Thymus (tissue), 11 donors: ENCODE data around the gene SCAMP4. TPM values are rescaled to one million over a fixed set of nuclear protein-coding genes. Genes with fewer than 3 reads are reported as not detected.
A peak's percentile ranks its signal among the peaks of the same experiment; 100 is the strongest.

ENCODE experiments used
- DNase-seq, 9 donors: peaks; one replicate each; pipeline ENCODE4 v3.0.0-alpha.2; 2013; ENCODE audit warnings: low spot score in 9 of 9, low read depth in 6 of 9, missing footprints in 1 of 9
- H3K27ac ChIP-seq, 2 donors: one replicate each; pipeline ENCODE4 v1.5.1; 2013; ENCODE audit warnings: control low read depth in 1 of 2, low read depth in 1 of 2, low read length in 1 of 2, mild to moderate bottlenecking in 1 of 2, moderate library complexity in 1 of 2
- H3K27me3 ChIP-seq, 2 donors: one replicate each; pipeline ENCODE4 v1.5.1; 2013; ENCODE audit warnings: low read length in 1 of 2; ENCODE audit not compliant: control insufficient read depth in 2 of 2, insufficient read depth in 1 of 2
- H3K36me3 ChIP-seq, 2 donors: one replicate each; pipeline ENCODE4 v1.5.1; 2013; ENCODE audit warnings: low read length in 1 of 2, mild to moderate bottlenecking in 1 of 2, moderate library complexity in 1 of 2; ENCODE audit not compliant: control insufficient read depth in 2 of 2, insufficient read depth in 2 of 2
- H3K4me1 ChIP-seq, 2 donors: one replicate each; pipeline ENCODE4 v1.5.1; 2013; ENCODE audit warnings: low read length in 2 of 2; ENCODE audit not compliant: control insufficient read depth in 2 of 2, insufficient read depth in 2 of 2
- H3K4me3 ChIP-seq, 2 donors: one replicate each; pipeline ENCODE4 v1.5.1; 2013; ENCODE audit warnings: low read length in 2 of 2, control low read depth in 1 of 2, mild to moderate bottlenecking in 1 of 2
- H3K9me3 ChIP-seq, 2 donors: one replicate each; pipeline ENCODE4 v1.5.1; 2013; ENCODE audit warnings: low read length in 1 of 2, mild to moderate bottlenecking in 1 of 2; ENCODE audit not compliant: control insufficient read depth in 2 of 2, insufficient read depth in 1 of 2
- WGBS: extraction: QIAGEN DNeasy Blood & Tissue Kit; methylation state at CpG from one replicate; pipeline ENCODE4 v1.1.7; 2013; 5-methylcytosine and 5-hydroxymethylcytosine counted together
- polyA plus RNA-seq: library from polyadenylated mRNA; stranded (reverse); fragments of 200-250 nt; gene quantifications from one replicate; pipeline ENCODE4 v1.2.3, GENCODE V29; 2013
- total RNA-seq: library from RNA; stranded (reverse); fragments of 120-200 nt; gene quantifications from one replicate; pipeline ENCODE4 v1.2.4, GENCODE V29; 2013
- donor health status: healthy.

Gene SCAMP4
- total and polyA plus RNA-seq, 2 donors = 9.2 to 21.9 TPM

DNA sequence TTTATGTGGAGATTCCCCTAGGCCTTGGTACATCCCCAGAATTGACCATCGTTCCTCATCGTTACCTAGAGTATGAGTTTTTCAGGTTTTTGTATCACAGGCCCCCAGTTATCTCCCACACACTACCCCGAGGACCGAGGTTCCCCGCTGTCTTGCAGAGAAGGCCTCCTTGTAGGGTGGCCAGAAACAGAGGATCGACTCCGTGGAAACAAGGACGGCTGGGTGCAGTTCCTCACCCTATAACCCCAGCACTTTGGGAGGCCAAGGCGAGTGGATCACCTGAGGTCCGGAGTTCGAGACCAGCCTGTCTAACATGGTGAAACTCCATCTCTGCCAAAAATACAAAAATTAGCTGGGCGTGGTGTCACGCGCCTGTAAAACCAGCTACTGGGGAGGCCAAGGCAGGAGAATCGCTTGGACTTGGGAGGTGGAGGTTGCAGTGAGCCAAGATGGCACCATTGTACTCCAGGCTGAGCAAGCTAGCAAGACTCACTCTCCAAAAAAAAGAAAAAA lies 720 bp downstream of the SCAMP4 start:
- Histone ChIP-seq H3K9me3 (peaks cover 1 to 14% of the 10 kb centered on the region in 2 donors), H3K4me3 (peak overlapping the region; percentile 62 to 87), H3K27ac (peak overlapping the region; percentile 60 to 92), H3K4me1 (peaks cover 20 to 55% of the 10 kb centered on the region in 2 donors), H3K36me3 (no peaks in the 10 kb centered on the region), H3K27me3 (no peaks in the 10 kb centered on the region)
- 89% methylated on average over 15 of the region's 15 CpGs for WGBS
- DNase-seq = no peak

DNA sequence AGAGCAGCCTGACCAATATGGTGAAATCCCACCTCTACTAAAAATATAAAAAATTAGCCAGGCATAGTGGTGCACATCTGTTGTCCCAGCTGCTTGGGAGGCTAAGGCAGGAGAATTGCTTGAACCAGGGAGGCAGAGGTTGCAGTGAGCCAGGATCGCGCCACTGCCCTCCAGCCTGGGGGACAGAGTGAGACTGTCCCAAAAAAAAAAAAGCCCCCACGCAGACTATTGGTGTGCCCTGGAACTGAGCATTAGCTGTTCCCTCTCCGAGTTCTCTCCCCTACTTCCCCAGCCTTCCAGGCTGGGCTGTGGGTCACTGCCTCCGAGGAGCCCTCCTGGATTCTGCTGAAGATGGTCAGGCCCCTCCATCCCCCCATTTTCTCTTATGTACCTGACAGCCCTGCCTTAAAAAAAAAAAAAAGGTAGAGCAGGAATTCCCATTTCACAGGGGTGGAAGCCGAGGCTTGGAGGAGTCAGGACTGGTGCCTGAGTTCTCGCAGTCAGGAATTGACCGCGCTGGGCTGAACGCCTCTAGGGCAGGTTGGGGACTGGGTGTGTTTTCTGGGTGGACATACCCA lies 1.9 kb downstream of the SCAMP4 start:
- H3K27me3 ChIP-seq = no peaks in the 10 kb centered on the region
- H3K36me3 ChIP-seq = peaks cover 0 to 3% of the 10 kb centered on the region in 2 donors
- WGBS = 98% methylated on average over 10 of the region's 10 CpGs
- H3K27ac ChIP-seq = peak overlapping the region in 1 of 2 donors; percentile 31
- H3K4me3 ChIP-seq = no peak overlapping the region
- DNase-seq = no peak
- H3K4me1 ChIP-seq = peaks cover 20 to 55% of the 10 kb centered on the region in 2 donors
- peaks cover 1 to 14% of the 10 kb centered on the region in 2 donors for H3K9me3 ChIP-seq

DNA sequence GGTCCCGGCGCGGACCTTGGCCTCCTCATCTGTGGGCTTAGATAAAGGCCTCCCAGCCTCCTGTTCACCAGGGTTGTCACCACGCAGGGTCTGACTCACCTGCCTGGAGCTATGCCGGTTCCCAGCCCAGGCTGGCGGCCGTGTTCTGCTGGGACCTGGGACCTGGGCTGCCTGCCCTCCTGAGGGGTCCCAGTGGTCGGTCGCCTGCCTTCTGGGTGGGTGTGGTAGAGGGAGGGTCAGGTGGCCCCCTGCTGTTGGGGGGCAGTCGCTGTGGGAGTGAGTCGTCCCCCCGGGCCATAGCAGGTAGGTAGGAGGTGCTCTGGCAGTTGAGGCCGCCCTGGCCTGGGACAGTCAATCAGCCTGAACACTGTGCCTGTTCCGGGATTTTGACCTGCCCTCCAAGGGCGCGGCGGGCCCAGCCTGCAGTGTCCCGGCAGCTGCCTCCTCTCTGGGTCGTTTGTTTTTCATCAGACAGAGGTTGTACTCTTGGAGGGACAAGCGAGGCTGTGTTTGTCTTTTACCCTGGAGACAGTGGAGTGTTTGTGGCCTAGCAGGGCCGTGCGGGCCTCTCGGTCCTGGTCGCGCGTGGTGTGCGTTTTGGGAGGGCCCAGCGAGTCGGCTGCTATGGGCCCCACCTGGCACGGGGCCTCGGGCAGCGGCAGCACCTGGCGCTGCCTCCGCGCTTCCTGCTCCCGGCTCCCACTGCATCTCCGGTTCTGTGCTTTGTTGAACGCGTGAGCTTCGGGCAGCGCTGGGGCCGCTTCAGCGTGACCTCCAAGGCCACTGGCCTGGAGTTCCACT lies 2.6 kb downstream of the SCAMP4 start:
- Histone ChIP-seq H3K27me3 (no peaks in the 10 kb centered on the region), H3K4me1 (peaks cover 20 to 55% of the 10 kb centered on the region in 2 donors), H3K4me3 (no peak overlapping the region), H3K27ac (peak overlapping the region in 1 of 2 donors; percentile 31), H3K36me3 (peaks cover 1 to 10% of the 10 kb centered on the region in 2 donors), H3K9me3 (peaks cover 1 to 14% of the 10 kb centered on the region in 2 donors)
- WGBS = 93% methylated on average over 43 of the region's 43 CpGs
- DNase-seq = no peak

DNA sequence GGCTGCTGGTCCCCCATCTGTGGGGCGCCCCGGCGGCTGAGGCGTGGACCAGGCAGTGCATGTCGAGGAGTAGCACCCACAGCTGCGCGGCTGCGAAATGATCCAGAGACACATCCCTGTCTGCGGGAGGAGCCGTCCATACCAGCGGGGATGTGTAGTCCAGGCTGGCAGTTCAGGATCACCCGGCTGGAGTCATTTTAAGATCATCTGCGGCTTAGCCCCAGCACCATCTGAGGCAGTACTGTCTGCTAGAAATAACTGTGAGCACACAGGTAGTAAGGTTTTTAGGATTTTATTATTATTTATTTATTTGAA lies 3.1 kb downstream of the SCAMP4 start:
- WGBS = 95% methylated on average over 13 of the region's 13 CpGs
- Histone ChIP-seq H3K27me3 (no peaks in the 10 kb centered on the region), H3K36me3 (peaks cover 7 to 16% of the 10 kb centered on the region in 2 donors), H3K4me1 (peaks cover 20 to 52% of the 10 kb centered on the region in 2 donors), H3K4me3 (no peak overlapping the region), H3K27ac (no peak overlapping the region), H3K9me3 (peaks cover 1 to 14% of the 10 kb centered on the region in 2 donors)
- DNase-seq = no peak

DNA sequence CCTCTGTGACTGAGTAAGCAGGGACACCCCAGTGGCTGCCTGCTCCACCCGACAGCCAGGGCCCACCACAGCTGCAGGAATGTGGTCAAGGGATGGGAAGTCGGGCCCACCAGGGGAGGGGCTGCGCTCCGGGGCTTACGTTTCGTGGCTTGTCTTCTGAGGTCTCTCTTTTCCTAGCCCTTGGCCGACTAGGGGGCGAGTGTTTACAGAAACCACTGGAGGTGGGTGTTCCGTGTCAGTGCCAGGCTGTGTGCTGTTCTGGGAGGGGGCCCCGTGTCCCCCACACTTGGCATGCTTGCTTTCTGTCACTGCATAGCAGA lies 4.5 kb downstream of the SCAMP4 start:
- Histone ChIP-seq H3K27me3 (no peaks in the 10 kb centered on the region), H3K4me1 (peaks cover 16 to 40% of the 10 kb centered on the region in 2 donors), H3K9me3 (peaks cover 1 to 14% of the 10 kb centered on the region in 2 donors), H3K4me3 (no peak overlapping the region), H3K27ac (no peak overlapping the region), H3K36me3 (peaks cover 15 to 30% of the 10 kb centered on the region in 2 donors)
- WGBS = 8% methylated on average over 10 of the region's 10 CpGs
- peak in 1 of 9 donors; percentile 19 for DNase-seq

DNA sequence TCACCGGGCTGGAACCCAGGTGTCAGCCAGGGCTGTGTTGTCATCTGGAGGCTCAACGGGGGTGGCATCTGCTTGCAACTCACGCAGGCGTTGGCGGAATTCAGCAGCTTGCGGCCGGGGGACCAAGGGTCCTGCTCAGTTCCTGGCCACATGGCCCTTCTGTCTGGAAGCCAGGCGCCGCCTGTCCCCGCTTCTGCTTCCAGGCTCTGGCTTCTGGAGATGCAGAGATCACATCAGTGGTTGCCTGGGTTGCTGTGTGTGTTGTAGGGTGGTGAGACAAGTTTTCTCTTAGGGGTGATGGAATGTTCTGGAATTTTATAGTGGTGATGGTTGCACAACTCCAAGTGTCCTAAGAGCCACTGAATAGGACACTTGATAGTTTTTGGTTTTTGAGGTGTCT lies 5.0 kb downstream of the SCAMP4 start:
- Histone ChIP-seq H3K27ac (no peak overlapping the region), H3K4me1 (peaks cover 13 to 37% of the 10 kb centered on the region in 2 donors), H3K4me3 (no peak overlapping the region), H3K9me3 (peaks cover 1 to 14% of the 10 kb centered on the region in 2 donors), H3K27me3 (no peaks in the 10 kb centered on the region), H3K36me3 (peaks cover 17 to 34% of the 10 kb centered on the region in 2 donors)
- no peak for DNase-seq
- WGBS = 89% methylated on average over 10 of the region's 10 CpGs

DNA sequence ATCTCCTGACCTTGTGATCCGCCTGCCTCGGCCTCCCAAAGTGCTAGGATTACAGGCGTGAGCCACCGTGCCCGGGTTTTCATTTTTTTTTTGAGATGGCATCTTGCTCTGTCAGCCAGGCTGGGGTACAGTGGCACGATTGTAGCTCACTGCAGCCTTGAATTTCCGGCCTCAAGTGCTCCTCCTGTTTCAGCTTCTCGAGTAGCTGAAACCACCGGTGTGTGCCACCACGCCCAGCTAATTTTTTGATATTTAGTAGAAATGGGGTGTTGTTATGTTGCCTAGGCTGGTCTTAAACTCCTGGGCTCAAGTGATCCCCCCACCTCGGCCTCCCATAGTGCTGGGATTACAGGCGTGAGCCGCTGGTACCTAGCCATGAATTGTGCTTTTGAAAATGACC lies 5.9 kb downstream of the SCAMP4 start:
- Histone ChIP-seq H3K27ac (no peak overlapping the region), H3K27me3 (no peaks in the 10 kb centered on the region), H3K4me3 (no peak overlapping the region), H3K36me3 (peaks cover 19 to 37% of the 10 kb centered on the region in 2 donors), H3K9me3 (peaks cover 1 to 11% of the 10 kb centered on the region in 2 donors), H3K4me1 (peaks cover 10 to 32% of the 10 kb centered on the region in 2 donors)
- no peak for DNase-seq
- 91% methylated on average over 13 of the region's 13 CpGs for WGBS

DNA sequence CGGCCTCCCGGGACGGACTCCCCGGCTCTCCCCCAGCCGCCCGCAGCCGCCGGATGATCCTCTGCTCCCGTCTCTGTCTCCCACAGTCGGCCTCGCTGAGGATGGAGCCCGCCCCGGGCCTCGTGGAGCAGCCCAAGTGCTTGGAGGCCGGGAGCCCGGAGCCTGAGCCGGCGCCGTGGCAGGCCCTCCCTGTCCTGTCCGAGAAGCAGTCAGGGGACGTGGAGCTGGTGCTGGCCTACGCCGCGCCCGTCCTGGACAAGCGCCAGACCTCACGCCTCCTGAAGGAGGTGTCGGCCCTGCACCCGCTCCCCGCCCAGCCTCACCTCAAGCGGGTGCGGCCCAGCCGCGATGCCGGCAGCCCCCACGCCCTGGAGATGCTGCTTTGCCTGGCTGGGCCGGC lies 6.8 kb downstream of the SCAMP4 start:
- H3K4me3 ChIP-seq = no peak overlapping the region
- peaks cover 19 to 37% of the 10 kb centered on the region in 2 donors for H3K36me3 ChIP-seq
- WGBS = 98% methylated on average over 37 of the region's 37 CpGs
- no peak overlapping the region for H3K27ac ChIP-seq
- DNase-seq = no peak
- peaks cover 1 to 11% of the 10 kb centered on the region in 2 donors for H3K9me3 ChIP-seq
- no peaks in the 10 kb centered on the region for H3K27me3 ChIP-seq
- peaks cover 10 to 28% of the 10 kb centered on the region in 2 donors for H3K4me1 ChIP-seq

DNA sequence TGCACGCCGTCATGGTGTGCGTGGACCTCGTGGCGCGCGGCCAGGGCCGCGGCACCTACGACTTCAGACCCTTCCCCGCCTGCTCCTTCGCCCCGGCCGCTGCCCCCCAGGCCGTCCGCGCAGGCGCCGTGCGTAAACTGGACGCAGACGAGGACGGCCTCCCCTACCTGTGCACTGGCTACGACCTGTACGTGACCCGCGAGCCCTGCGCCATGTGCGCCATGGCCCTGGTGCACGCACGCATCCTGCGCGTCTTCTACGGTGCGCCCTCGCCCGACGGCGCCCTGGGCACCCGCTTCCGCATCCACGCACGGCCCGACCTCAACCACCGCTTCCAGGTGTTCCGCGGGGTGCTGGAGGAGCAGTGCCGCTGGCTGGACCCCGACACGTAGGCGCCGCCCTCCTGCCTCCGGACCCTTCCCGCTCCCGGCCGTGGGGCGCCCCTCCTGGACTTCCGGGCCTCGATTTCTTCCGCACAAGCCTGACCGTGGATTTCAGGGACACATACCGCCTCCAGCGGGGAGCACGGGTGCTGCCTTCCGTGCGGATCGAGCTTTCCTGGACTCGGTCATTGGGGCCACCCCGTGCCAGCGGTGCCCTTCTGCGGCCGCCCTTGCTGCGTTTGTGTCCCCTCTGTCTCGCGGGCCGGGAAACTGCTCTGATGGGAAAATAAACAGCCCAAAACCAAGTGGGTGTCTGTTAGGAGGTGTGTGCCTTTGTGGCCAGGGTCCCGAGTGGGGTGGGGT lies 7.7 kb downstream of the SCAMP4 start:
- Histone ChIP-seq H3K9me3 (peaks cover 1 to 11% of the 10 kb centered on the region in 2 donors), H3K36me3 (peaks cover 20 to 44% of the 10 kb centered on the region in 2 donors), H3K27me3 (no peaks in the 10 kb centered on the region), H3K4me1 (peaks cover 8 to 20% of the 10 kb centered on the region in 2 donors), H3K27ac (no peak overlapping the region), H3K4me3 (no peak overlapping the region)
- DNase-seq = no peak
- WGBS = 98% methylated on average over 77 of the region's 77 CpGs
